ENCODE data around the gene C13orf46.

Gene C13orf46

DNA sequence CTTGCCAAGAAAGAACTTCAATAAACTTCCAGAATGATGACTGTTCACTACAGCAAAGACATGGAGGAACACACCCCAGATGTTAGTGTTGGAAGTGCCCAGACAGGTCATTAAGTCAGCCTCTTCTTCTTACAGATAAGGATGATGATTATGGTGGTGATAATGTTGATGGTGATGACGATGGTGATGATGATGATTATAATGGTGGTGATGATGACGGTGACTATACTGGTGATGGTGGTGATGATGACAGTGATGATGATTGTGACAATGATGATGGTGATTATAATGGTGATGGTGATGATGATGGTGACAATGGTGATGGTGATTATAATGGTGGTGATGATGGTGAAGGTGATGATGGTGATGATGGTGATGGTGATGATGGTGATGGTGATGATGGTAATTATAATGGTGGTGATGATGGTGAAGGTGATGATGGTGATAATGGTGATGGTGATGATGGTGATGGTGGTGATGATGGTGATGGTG is 8.4 kb downstream of the C13orf46 start:
- no peak overlapping the region for H3K27ac ChIP-seq
- H3K36me3 ChIP-seq (replicated peaks), result peaks cover 18% of the 10 kb centered on the region
- DNase-seq, result no peak
- H3K4me3 ChIP-seq (ENCODE audit: low read depth, low read length), result no peak overlapping the region
- TF ChIP-seq, protein P1, sequence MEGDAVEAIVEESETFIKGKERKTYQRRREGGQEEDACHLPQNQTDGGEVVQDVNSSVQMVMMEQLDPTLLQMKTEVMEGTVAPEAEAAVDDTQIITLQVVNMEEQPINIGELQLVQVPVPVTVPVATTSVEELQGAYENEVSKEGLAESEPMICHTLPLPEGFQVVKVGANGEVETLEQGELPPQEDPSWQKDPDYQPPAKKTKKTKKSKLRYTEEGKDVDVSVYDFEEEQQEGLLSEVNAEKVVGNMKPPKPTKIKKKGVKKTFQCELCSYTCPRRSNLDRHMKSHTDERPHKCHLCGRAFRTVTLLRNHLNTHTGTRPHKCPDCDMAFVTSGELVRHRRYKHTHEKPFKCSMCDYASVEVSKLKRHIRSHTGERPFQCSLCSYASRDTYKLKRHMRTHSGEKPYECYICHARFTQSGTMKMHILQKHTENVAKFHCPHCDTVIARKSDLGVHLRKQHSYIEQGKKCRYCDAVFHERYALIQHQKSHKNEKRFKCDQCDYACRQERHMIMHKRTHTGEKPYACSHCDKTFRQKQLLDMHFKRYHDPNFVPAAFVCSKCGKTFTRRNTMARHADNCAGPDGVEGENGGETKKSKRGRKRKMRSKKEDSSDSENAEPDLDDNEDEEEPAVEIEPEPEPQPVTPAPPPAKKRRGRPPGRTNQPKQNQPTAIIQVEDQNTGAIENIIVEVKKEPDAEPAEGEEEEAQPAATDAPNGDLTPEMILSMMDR (IDR thresholded peaks at IDR 0.05; ENCODE audit: low read depth, low read length, missing control alignments), result no peak
- H3K27me3 ChIP-seq (replicated peaks), result no peaks in the 10 kb centered on the region
- in situ Hi-C loops (cut with HindIII; ENCODE audit: low pct_ligation_motif_present, low sequenced_read_pairs), result no loop called here

DNA sequence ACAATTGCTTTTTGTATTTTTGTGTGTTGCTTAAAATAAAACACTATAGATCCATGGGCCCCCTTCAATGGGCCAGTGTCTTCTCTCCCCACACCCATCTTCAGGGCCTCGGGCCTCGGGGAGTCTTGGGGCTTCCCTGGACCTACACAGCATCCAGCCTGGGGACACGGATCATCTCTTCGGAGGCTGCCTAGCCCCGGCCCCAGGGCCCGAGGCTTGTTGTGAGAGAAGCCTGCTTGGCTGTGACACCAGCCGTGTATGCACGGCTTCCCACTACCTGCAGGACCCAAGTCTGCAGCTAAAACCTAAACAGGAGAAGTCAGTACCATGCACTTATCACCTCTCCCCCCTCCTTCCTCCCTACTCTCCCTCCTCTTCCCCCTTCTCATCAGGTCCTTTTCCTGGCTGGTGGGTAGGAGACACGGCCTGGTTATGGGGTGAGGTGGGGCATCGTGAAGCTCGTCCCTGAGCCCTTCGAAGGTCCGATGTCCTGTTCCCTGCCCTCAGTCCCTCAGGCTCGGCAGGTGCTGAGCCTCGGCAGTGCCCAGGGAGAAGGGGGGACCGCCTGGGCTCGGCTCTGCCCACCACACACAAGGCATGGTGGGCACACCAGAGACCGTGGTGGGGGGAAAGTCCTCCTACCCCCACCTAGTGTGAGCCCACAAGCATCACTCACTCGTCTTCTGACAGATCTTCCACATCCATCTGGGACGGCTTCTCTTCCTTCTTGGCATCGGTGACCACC is 9.5 kb downstream of the C13orf46 start:
- H3K36me3 ChIP-seq (replicated peaks), result peaks cover 14% of the 10 kb centered on the region
- H3K27ac ChIP-seq, result no peak overlapping the region
- no peak for DNase-seq
- no peak overlapping the region for H3K4me3 ChIP-seq (ENCODE audit: low read depth, low read length)
- no peaks in the 10 kb centered on the region for H3K27me3 ChIP-seq (replicated peaks)
- TF ChIP-seq, protein P1 (IDR thresholded peaks at IDR 0.05; ENCODE audit: low read depth, low read length, missing control alignments), result no peak
- in situ Hi-C loops (cut with HindIII; ENCODE audit: low pct_ligation_motif_present, low sequenced_read_pairs), result no loop called here

DNA sequence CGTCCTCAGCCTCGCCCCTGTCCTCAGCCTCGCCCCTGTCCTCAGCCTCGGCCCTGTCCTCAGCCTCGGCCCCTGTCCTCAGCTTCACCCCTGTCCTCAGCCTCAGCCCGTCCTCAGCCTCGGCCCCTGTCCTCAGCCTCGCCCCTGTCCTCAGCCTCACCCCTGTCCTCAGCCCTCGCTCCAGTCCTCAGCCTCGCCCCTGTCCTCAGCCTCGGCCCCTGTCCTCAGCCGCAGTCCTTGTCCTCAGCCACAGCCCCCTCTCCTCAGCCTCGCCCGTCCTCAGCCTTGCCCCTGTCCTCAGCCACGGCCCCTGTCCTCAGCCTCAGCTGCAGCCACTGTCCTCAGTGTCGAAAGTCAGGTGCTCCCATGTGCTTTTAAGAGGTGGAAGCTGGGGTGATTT is 10.5 kb downstream of the C13orf46 start:
- Histone ChIP-seq H3K4me3 (ENCODE audit: low read depth, low read length) (no peak overlapping the region), H3K27me3 (replicated peaks) (no peaks in the 10 kb centered on the region), H3K27ac (no peak overlapping the region), H3K36me3 (replicated peaks) (peaks cover 12% of the 10 kb centered on the region)
- in situ Hi-C loops (cut with HindIII; ENCODE audit: low pct_ligation_motif_present, low sequenced_read_pairs), result no loop called here
- DNase-seq, result no peak
- TF ChIP-seq, protein P1 (IDR thresholded peaks at IDR 0.05; ENCODE audit: low read depth, low read length, missing control alignments), result no peak

DNA sequence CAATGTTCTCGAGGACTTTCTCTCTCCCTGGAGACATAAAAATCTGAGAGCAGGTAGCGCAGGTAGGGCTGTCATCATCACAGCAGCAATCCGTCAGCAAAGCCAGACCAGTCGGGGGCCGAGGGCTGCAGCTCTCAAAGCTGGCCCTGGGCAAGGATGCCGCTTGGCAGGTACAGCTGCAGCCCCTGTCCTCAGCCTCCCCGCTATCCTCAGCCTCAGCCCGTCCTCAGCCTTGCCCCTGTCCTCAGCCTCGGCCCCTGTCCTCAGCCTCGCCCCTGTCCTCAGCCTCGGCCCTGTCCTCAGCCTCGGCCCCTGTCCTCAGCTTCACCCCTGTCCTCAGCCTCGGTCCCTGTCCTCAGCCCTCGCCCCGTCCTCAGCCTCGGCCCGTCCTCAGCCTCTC is 10.9 kb downstream of the C13orf46 start:
- H3K36me3 ChIP-seq (replicated peaks), result peaks cover 12% of the 10 kb centered on the region
- DNase-seq, result no peak
- no peak overlapping the region for H3K4me3 ChIP-seq (ENCODE audit: low read depth, low read length)
- TF ChIP-seq, protein P1 (IDR thresholded peaks at IDR 0.05; ENCODE audit: low read depth, low read length, missing control alignments), result no peak
- no peak overlapping the region for H3K27ac ChIP-seq
- no peaks in the 10 kb centered on the region for H3K27me3 ChIP-seq (replicated peaks)
- in situ Hi-C loops (cut with HindIII; ENCODE audit: low pct_ligation_motif_present, low sequenced_read_pairs), result no loop called here

DNA sequence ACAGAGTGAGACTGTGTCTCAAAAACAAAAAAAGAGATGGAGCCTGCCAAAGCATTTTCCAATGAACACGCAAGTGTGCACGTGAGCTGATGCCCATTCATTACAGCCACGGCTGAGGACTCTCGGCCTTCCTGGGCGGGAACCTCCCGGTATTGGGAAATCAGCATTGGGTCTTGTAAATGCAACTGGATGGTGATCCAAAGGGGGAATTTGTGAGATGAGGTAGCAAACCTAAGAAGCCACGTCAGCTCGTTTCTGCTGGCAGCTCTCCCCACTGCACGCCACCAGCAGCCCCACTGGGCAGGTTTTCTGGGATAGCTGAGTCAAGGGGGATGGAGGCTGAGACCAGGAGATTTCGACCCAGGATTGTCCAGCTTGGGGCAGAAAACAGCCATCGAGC is 11.5 kb downstream of the C13orf46 start:
- Histone ChIP-seq H3K36me3 (replicated peaks) (peaks cover 10% of the 10 kb centered on the region), H3K27me3 (replicated peaks) (no peaks in the 10 kb centered on the region), H3K4me3 (ENCODE audit: low read depth, low read length) (no peak overlapping the region), H3K27ac (no peak overlapping the region)
- TF ChIP-seq, protein P1 (IDR thresholded peaks at IDR 0.05; ENCODE audit: low read depth, low read length, missing control alignments), result no peak
- DNase-seq, result no peak
- in situ Hi-C loops (cut with HindIII; ENCODE audit: low pct_ligation_motif_present, low sequenced_read_pairs), result no loop called here

Measured in brain microvascular endothelial cell (primary cell).